OCI-LY3 (cell line): Measurements from ENCODE around the gene ZNF774.

ENCODE experiments used
- CTCF ChIP-seq: fragments of 200-600, 300-600 bp; sonication (generic); IDR thresholded peaks from 2 replicates; pipeline ENCODE4 v1.5.1; 2014; ENCODE audit warnings: antibody characterized with exemption, low read length, low read depth
- EZH2phosphoT487 ChIP-seq: fragments of 200-600 bp; shearing (Covaris generic); IDR thresholded peaks from 2 replicates; pipeline ENCODE4 v1.6.1; 2018; ENCODE audit warnings: antibody characterized with exemption, mixed run types, low read depth

GRCh38 chr15:90306560-90306959, 45.5 kb upstream of the ZNF774 start:
- TF ChIP-seq CTCF (peak; percentile 28; the same call in 1 of the 2 replicates), EZH2phosphoT487 (no peak)
